GM12878 (cell line): Measurements from ENCODE around the gene COG7. TPM values are rescaled to one million over a fixed set of nuclear protein-coding genes. Genes with fewer than 3 reads are reported as not detected.

Experiments
- ATF3 ChIP-seq: IDR thresholded peaks from 2 replicates; pipeline ENCODE4 v1.6.1; 2011; ENCODE audit warnings: low read depth, mild to moderate bottlenecking, low read length, moderate library complexity, borderline replicate concordance; ENCODE audit errors: extremely low read depth
- BHLHE40 ChIP-seq, 2 experiments: fragments of 450-650 bp in 1 of 2; IDR thresholded peaks; 2 replicates each; pipeline ENCODE4 v1.6.1; 2011 to 2017; ENCODE audit warnings: low read depth in 2 of 2, borderline replicate concordance in 1 of 2, improper control_type of control experiment in 1 of 2, low read length in 1 of 2, mild to moderate bottlenecking in 1 of 2
- CBX5 ChIP-seq: sonication (generic); IDR thresholded peaks from 2 replicates; pipeline ENCODE4 v1.6.1; 2016; ENCODE audit warnings: low read depth, moderate library complexity, mild to moderate bottlenecking, inconsistent platforms
- CHD1 ChIP-seq: IDR thresholded peaks from 2 replicates; pipeline ENCODE4 v1.6.1; 2012; ENCODE audit warnings: low read depth, low read length, improper control_type of control experiment
- CREM ChIP-seq: IDR thresholded peaks from 2 replicates; pipeline ENCODE4 v1.6.1; 2014; ENCODE audit warnings: antibody characterized with exemption, low read depth
- EGR1 ChIP-seq, 2 experiments: IDR thresholded peaks; 1 replicate in 1 of 2; 2 replicates in 1 of 2; pipeline ENCODE4 v1.6.1; 2011 to 2012; ENCODE audit warnings: low read depth in 2 of 2, low read length in 2 of 2, borderline replicate concordance in 1 of 2, mild to moderate bottlenecking in 1 of 2, moderate library complexity in 1 of 2
- ETV6 ChIP-seq, 2 experiments: fragments of 450-650 bp in 1 of 2; IDR thresholded peaks in 1 of 2; conservative IDR thresholded peaks in 1 of 2; 2 replicates each; pipeline ENCODE4 v1.6.1; 2014; ENCODE audit warnings: antibody characterized with exemption in 1 of 2, borderline replicate concordance in 1 of 2, low read depth in 1 of 2, mild to moderate bottlenecking in 1 of 2, moderate library complexity in 1 of 2
- FOXK2 ChIP-seq: fragments of 450-650 bp; IDR thresholded peaks from 2 replicates; pipeline ENCODE4 v1.6.1; 2017; ENCODE audit warnings: mild to moderate bottlenecking, moderate library complexity
- GABPA ChIP-seq: IDR thresholded peaks from 2 replicates; pipeline ENCODE4 v1.6.1; 2014; ENCODE audit warnings: antibody characterized with exemption, low read depth, mild to moderate bottlenecking, inconsistent platforms
- HCFC1 ChIP-seq: fragments of 150-350 bp; IDR thresholded peaks from 2 replicates; pipeline ENCODE4 v1.6.1; 2014; ENCODE audit warnings: low read length
- HDAC2 ChIP-seq: fragments of 200-600 bp; sonication (generic); IDR thresholded peaks from 2 replicates; pipeline ENCODE4 v1.6.1; 2017
- IKZF2 ChIP-seq, 2 experiments: fragments of 450-650 bp; IDR thresholded peaks; 2 replicates each; pipeline ENCODE4 v1.6.1; 2017; ENCODE audit warnings: mild to moderate bottlenecking in 2 of 2, moderate library complexity in 2 of 2
- IRF4 ChIP-seq: IDR thresholded peaks from 2 replicates; pipeline ENCODE4 v1.6.1; 2011; ENCODE audit warnings: low read depth, low read length
- KAT2A ChIP-seq: conservative IDR thresholded peaks from 2 replicates; pipeline ENCODE4 v1.6.1; 2011; ENCODE audit warnings: low read depth, low read length; ENCODE audit not compliant: control insufficient read depth
- KLF5 ChIP-seq: fragments of 450-650 bp; IDR thresholded peaks from 2 replicates; pipeline ENCODE4 v1.6.1; 2014; ENCODE audit warnings: mild to moderate bottlenecking; ENCODE audit not compliant: partially characterized antibody
- MEF2B ChIP-seq: fragments of 450-650 bp; IDR thresholded peaks from 2 replicates; pipeline ENCODE4 v1.6.1; 2018; ENCODE audit warnings: mild to moderate bottlenecking, moderate library complexity; ENCODE audit not compliant: partially characterized antibody, poor library complexity, severe bottlenecking
- RAD51 ChIP-seq: fragments of 450-650 bp; IDR thresholded peaks from 2 replicates; pipeline ENCODE4 v1.6.1; 2016; ENCODE audit warnings: moderate library complexity, mild to moderate bottlenecking, inconsistent platforms
- RBBP5 ChIP-seq: fragments of 200-600 bp; sonication (generic); conservative IDR thresholded peaks from 2 replicates; pipeline ENCODE4 v1.6.1; 2016
- RELA ChIP-seq: fragments of 450-650 bp; IDR thresholded peaks from 2 replicates; pipeline ENCODE4 v1.8.0; 2014; ENCODE audit warnings: borderline replicate concordance; ENCODE audit not compliant: partially characterized antibody
- STAT3 ChIP-seq: IDR thresholded peaks from 2 replicates; pipeline ENCODE4 v1.6.1; 2011; ENCODE audit warnings: low read depth, low read length, improper control_type of control experiment
- SUZ12 ChIP-seq: fragments of 200-600 bp; sonication (generic); IDR thresholded peaks from one replicate; pipeline ENCODE4 v1.6.1; 2018; ENCODE audit warnings: antibody characterized with exemption, mild to moderate bottlenecking; ENCODE audit not compliant: unreplicated experiment
- TARDBP ChIP-seq: IDR thresholded peaks from 2 replicates; pipeline ENCODE4 v1.6.1; 2016; ENCODE audit warnings: borderline replicate concordance
- TCF7 ChIP-seq: IDR thresholded peaks from 2 replicates; pipeline ENCODE4 v1.6.1; 2014; ENCODE audit warnings: antibody characterized with exemption, borderline replicate concordance
- polyA plus RNA-seq, 11 experiments: library from polyadenylated mRNA; depleted of rRNA in 4 of 11; unstranded in 6 of 11; stranded (reverse) in 5 of 11; fragments of >200 nt; fragmentation: Nextera tagmentation in 4 of 11; fragmentation: Illumina TruSeq in 1 of 11; extraction: Ambion mirVana in 4 of 11; extraction: Trizol in 1 of 11; gene quantifications; 1 replicate in 1 of 11; 2 replicates in 10 of 11; pipeline versions ENCODE4 v1.2.1 to v1.2.3, GENCODE V29; 2011 to 2016; ENCODE audit warnings: inconsistent platforms in 2 of 11, missing spikeins in 2 of 11, low read depth in 1 of 11
- total RNA-seq, 4 experiments: library from RNA; depleted of rRNA in 3 of 4; stranded (reverse); fragments of >200 nt in 3 of 4; fragmentation: Illumina TruSeq in 1 of 4; extraction: Trizol in 1 of 4; gene quantifications; 2 replicates each; pipeline versions ENCODE4 v1.2.1 to v1.2.3, GENCODE V29; 2013 to 2021
- TF ChIP-seq, protein P1 (sequence below): fragments of 450-650 bp; IDR thresholded peaks from 2 replicates; pipeline ENCODE4 v1.6.1; 2016; ENCODE audit warnings: mild to moderate bottlenecking, moderate library complexity, borderline replicate concordance
- TF ChIP-seq, protein P2 (sequence below): IDR thresholded peaks from 2 replicates; pipeline ENCODE4 v1.6.1; 2012; ENCODE audit warnings: low read depth, low read length, improper control_type of control experiment

COG7 gene
- total and polyA plus RNA-seq, 10 of the 15 experiments (the other 5 are each of a cell fraction or from before 2014, with no cell fraction given), result 2.9 to 24.0 (median 10.0) TPM

GRCh38 chr16:23452572-23453337 is at the start of gene COG7 (continued):
- TF ChIP-seq GABPA (peak; percentile 82), STAT3 (no peak), HCFC1 (peak; percentile 68), FOXK2 (0 out of 2 replicates have a peak, but pooled peaks have one; percentile 23), TCF7 (no peak), ATF3 (no peak), CREM (peak; percentile 60; the same call in 1 of the 2 replicates), TARDBP (0 out of 2 replicates have a peak, but pooled peaks have one; percentile 46), KAT2A (no peak), RBBP5 (no peak), EGR1 (IDR thresholded peaks at IDR 0.05; ENCODE audit: borderline replicate concordance in 1 of 2, low read depth in 2 of 2, low read length in 2 of 2) (0 out of 3 replicates have a peak, but pooled peaks of 1 of the 2 experiments have one; percentile 61), IRF4 (no peak), KLF5 (no peak), ETV6 (conservative IDR thresholded peaks at IDR 0.05 in 1 of 2, IDR thresholded peaks at IDR 0.05 in 1 of 2; ENCODE audit: borderline replicate concordance in 1 of 2, low read depth in 1 of 2) (no peak), MEF2B (peak; percentile 25), HDAC2 (no peak), RAD51 (no peak), CHD1 (no peak), RELA (peak; percentile 52), SUZ12 (no peak), CBX5 (no peak), BHLHE40 (IDR thresholded peaks at IDR 0.05; ENCODE audit: borderline replicate concordance in 1 of 2, low read depth in 2 of 2, low read length in 1 of 2) (0 out of 4 replicates have a peak, but pooled peaks of 1 of the 2 experiments have one; percentile 17), IKZF2 (IDR thresholded peaks at IDR 0.05) (peak; percentile 12 to 47; a peak in 3 of 4 replicates)
- TF ChIP-seq, protein P1, sequence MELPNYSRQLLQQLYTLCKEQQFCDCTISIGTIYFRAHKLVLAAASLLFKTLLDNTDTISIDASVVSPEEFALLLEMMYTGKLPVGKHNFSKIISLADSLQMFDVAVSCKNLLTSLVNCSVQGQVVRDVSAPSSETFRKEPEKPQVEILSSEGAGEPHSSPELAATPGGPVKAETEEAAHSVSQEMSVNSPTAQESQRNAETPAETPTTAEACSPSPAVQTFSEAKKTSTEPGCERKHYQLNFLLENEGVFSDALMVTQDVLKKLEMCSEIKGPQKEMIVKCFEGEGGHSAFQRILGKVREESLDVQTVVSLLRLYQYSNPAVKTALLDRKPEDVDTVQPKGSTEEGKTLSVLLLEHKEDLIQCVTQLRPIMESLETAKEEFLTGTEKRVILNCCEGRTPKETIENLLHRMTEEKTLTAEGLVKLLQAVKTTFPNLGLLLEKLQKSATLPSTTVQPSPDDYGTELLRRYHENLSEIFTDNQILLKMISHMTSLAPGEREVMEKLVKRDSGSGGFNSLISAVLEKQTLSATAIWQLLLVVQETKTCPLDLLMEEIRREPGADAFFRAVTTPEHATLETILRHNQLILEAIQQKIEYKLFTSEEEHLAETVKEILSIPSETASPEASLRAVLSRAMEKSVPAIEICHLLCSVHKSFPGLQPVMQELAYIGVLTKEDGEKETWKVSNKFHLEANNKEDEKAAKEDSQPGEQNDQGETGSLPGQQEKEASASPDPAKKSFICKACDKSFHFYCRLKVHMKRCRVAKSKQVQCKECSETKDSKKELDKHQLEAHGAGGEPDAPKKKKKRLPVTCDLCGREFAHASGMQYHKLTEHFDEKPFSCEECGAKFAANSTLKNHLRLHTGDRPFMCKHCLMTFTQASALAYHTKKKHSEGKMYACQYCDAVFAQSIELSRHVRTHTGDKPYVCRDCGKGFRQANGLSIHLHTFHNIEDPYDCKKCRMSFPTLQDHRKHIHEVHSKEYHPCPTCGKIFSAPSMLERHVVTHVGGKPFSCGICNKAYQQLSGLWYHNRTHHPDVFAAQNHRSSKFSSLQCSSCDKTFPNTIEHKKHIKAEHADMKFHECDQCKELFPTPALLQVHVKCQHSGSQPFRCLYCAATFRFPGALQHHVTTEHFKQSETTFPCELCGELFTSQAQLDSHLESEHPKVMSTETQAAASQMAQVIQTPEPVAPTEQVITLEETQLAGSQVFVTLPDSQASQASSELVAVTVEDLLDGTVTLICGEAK, result peak; percentile 84
- TF ChIP-seq, protein P2, sequence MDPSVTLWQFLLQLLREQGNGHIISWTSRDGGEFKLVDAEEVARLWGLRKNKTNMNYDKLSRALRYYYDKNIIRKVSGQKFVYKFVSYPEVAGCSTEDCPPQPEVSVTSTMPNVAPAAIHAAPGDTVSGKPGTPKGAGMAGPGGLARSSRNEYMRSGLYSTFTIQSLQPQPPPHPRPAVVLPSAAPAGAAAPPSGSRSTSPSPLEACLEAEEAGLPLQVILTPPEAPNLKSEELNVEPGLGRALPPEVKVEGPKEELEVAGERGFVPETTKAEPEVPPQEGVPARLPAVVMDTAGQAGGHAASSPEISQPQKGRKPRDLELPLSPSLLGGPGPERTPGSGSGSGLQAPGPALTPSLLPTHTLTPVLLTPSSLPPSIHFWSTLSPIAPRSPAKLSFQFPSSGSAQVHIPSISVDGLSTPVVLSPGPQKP, result peak; percentile 69
